WTC11 (cell line): ENCODE results near the gene KAT8. TPM values are rescaled to one million over a fixed set of nuclear protein-coding genes. Genes with fewer than 3 reads are reported as not detected.
A peak's percentile ranks its signal among the peaks of the same experiment; 100 is the strongest.
"Not testable (repeated sequence)": the region's sequence is repeated elsewhere in the genome, so short reads cannot be mapped to it uniquely, and the experiment has no call there.

Experiments used
- ATAC-seq: fragments of 200-7000 bp; cut with Tn5 transposase; 2 replicates; pipeline ENCODE4 v1.10.0; 2021; ENCODE audit warnings: mild to moderate bottlenecking, moderate library complexity
- CTCF ChIA-PET: fragments of 300-600 bp; sonication (Branson Sonifier 250); formaldehyde crosslinking; loops from one replicate; lab custom pipeline; 2021; ENCODE audit warnings: antibody characterized with exemption; lab: Charles Lee
- POLR2A ChIA-PET: fragments of 350-600 bp; sonication (Branson Sonifier 250); formaldehyde crosslinking; loops from one replicate; lab custom pipeline; 2021; ENCODE audit warnings: antibody characterized with exemption; lab: Charles Lee
- DNase-seq: peaks from one replicate; pipeline ENCODE4 v3.0.0; 2021; ENCODE audit warnings: low spot score
- H3K27ac Mint-ChIP-seq: 2 replicates; pipeline ENCODE4 v1.8.0; 2021; ENCODE audit warnings: mixed read lengths
- H3K27me3 Mint-ChIP-seq: 2 replicates; pipeline ENCODE4 v1.8.0; 2021; ENCODE audit warnings: low read depth, mild to moderate bottlenecking, moderate library complexity, mixed read lengths
- H3K36me3 Mint-ChIP-seq: 2 replicates; pipeline ENCODE4 v1.8.0; 2021; ENCODE audit warnings: mixed read lengths
- H3K4me1 Mint-ChIP-seq: 2 replicates; pipeline ENCODE4 v1.8.0; 2022; ENCODE audit warnings: mixed read lengths
- H3K4me3 Mint-ChIP-seq: 2 replicates; pipeline ENCODE4 v1.8.0; 2021; ENCODE audit warnings: mild to moderate bottlenecking, moderate library complexity, mixed read lengths
- H3K9me3 Mint-ChIP-seq: 2 replicates; pipeline ENCODE4 v1.8.0; 2021; ENCODE audit warnings: mixed read lengths
- CREB1 ChIP-seq: sonication (generic); formaldehyde crosslinking; IDR thresholded peaks from 2 replicates; pipeline ENCODE4 v1.8.0; 2023; ENCODE audit warnings: mild to moderate bottlenecking, missing genetic modification reagents
- IRF2 ChIP-seq: sonication (generic); formaldehyde crosslinking; IDR thresholded peaks from 2 replicates; pipeline ENCODE4 v1.8.0; 2022; ENCODE audit warnings: low read depth, missing genetic modification reagents, borderline replicate concordance
- JAZF1 ChIP-seq: fragments of 250-450 bp; sonication (Bioruptor Pico); IDR thresholded peaks from 2 replicates; pipeline ENCODE4 v1.9.0; 2021; ENCODE audit warnings: moderate library complexity, mild to moderate bottlenecking, inconsistent platforms
- KAT7 ChIP-seq: sonication (generic); formaldehyde crosslinking; IDR thresholded peaks from 2 replicates; pipeline ENCODE4 v1.8.1; 2023; ENCODE audit warnings: missing genetic modification reagents, mild to moderate bottlenecking, borderline replicate concordance
- SMAD3 ChIP-seq: sonication (generic); formaldehyde crosslinking; IDR thresholded peaks from 2 replicates; pipeline ENCODE4 v1.8.0; 2022; ENCODE audit warnings: missing genetic modification reagents, mild to moderate bottlenecking, borderline replicate concordance
- TEAD4 ChIP-seq: sonication (generic); formaldehyde crosslinking; IDR thresholded peaks from 2 replicates; pipeline ENCODE4 v1.8.0; 2022; ENCODE audit warnings: mild to moderate bottlenecking, missing genetic modification reagents
- ZMAT4 ChIP-seq: fragments of 250-450 bp; sonication (Bioruptor Pico); IDR thresholded peaks from 2 replicates; pipeline ENCODE4 v1.9.0; 2021; ENCODE audit warnings: mild to moderate bottlenecking
- ZNF121 ChIP-seq: sonication (generic); formaldehyde crosslinking; IDR thresholded peaks from 2 replicates; pipeline ENCODE4 v1.8.0; 2023; ENCODE audit warnings: missing genetic modification reagents
- ZNF423 ChIP-seq: fragments of 250-450 bp; sonication (Bioruptor Pico); IDR thresholded peaks from 2 replicates; pipeline ENCODE4 v2.1.2; 2022; ENCODE audit warnings: mild to moderate bottlenecking, moderate library complexity
- total RNA-seq: library from RNA; stranded (reverse); gene quantifications from 3 replicates; pipeline ENCODE4 v1.2.3, GENCODE V29; 2021
- TF ChIP-seq, protein P1 (sequence below): sonication (generic); formaldehyde crosslinking; IDR thresholded peaks from 2 replicates; pipeline ENCODE4 v1.8.1; 2023; ENCODE audit warnings: mild to moderate bottlenecking, missing genetic modification reagents
- TF ChIP-seq, protein P2 (sequence below): sonication (generic); formaldehyde crosslinking; IDR thresholded peaks from 2 replicates; pipeline ENCODE4 v1.8.0; 2022; ENCODE audit warnings: mild to moderate bottlenecking, missing genetic modification reagents
- TF ChIP-seq, protein P3 (sequence below): sonication (generic); formaldehyde crosslinking; IDR thresholded peaks from 2 replicates; pipeline ENCODE4 v1.8.0; 2023; ENCODE audit warnings: missing genetic modification reagents
- TF ChIP-seq, protein P4 (sequence below): fragments of 250-450 bp; sonication (Bioruptor Pico); IDR thresholded peaks from 2 replicates; pipeline ENCODE4 v1.9.0; 2021; ENCODE audit warnings: mild to moderate bottlenecking, borderline replicate concordance
- TF ChIP-seq, protein P5 (sequence below): sonication (generic); formaldehyde crosslinking; IDR thresholded peaks from 2 replicates; pipeline ENCODE4 v1.8.1; 2023; ENCODE audit warnings: mild to moderate bottlenecking, missing genetic modification reagents, moderate library complexity

The KAT8 gene
- total RNA-seq, 1 experiment from 2014 or later = 70.8 TPM

DNA sequence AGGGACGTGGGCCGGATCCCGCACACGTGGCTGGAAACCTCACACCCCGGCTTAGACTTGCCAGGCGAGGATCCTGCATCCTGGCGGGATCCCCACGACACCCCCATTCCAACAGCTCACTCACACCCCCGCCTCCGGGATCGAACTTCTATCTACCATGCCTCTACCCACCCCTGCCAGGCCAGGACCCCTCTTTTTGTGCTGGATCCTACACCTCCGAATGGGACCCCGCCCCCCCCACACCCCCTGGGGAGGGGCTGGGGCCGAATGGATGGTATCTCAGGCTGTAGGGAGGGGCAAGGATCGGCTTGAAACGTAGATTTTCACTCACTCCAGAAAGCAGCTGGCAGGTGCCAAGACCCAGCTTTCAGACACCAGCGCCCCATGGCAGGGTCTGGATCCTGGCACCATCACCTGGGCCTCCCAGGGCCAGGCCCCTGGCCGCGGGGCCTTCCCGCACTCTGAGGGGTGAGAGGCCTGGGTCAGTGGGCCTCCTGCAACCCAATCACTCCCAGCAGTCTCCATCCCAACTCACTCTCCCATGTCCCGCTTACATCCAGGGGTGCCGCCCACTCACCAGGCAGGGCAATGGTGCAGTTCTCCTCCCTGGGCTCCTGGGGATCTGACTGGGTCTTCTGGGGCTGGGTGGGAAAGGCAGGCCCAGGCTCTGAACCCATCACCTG lies 25.7 kb downstream of the KAT8 start:
- TF ChIP-seq ZNF423 (CRISPR knock-in tag) = no peak
- TF ChIP-seq SMAD3 (CRISPR knock-in tag) = 0 out of 2 replicates have a peak, but pooled peaks have one; percentile 37
- 0 out of 2 replicates have a peak, but pooled peaks have one; percentile 19 for TF ChIP-seq KAT7 (CRISPR knock-in tag)
- TF ChIP-seq ZNF121 (CRISPR knock-in tag) = no peak
- TF ChIP-seq, protein P1, sequence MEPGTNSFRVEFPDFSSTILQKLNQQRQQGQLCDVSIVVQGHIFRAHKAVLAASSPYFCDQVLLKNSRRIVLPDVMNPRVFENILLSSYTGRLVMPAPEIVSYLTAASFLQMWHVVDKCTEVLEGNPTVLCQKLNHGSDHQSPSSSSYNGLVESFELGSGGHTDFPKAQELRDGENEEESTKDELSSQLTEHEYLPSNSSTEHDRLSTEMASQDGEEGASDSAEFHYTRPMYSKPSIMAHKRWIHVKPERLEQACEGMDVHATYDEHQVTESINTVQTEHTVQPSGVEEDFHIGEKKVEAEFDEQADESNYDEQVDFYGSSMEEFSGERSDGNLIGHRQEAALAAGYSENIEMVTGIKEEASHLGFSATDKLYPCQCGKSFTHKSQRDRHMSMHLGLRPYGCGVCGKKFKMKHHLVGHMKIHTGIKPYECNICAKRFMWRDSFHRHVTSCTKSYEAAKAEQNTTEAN = 0 out of 2 replicates have a peak, but pooled peaks have one; percentile 35
- TF ChIP-seq JAZF1 (CRISPR knock-in tag) = no peak
- no peak for ATAC-seq
- Mint-ChIP-seq H3K4me1 (peaks cover 39% of the 10 kb centered on the region), H3K27me3 (peaks cover 49% of the 10 kb centered on the region), H3K4me3 (peak overlapping the region; percentile 47), H3K36me3 (no peaks in the 10 kb centered on the region), H3K27ac (no peak overlapping the region), H3K9me3 (no peaks in the 10 kb centered on the region)
- no peak for DNase-seq
- CTCF ChIA-PET = interaction anchor here (0.5 to 3.0 kb wide), 54 partner anchors 7 to 731 kb away, joined by 3 to 58 read pairs (median 6); partner anchors contain the start of genes ARMC5, BCKDK, DCTPP1 and FUS
- POLR2A ChIA-PET = interaction anchor here (1.2 to 2.7 kb wide), 6 partner anchors 8 to 101 kb away, joined by 4 to 37 read pairs (median 13); partner anchors contain the start of genes FUS, KAT8, PRSS8 and PYCARD

DNA sequence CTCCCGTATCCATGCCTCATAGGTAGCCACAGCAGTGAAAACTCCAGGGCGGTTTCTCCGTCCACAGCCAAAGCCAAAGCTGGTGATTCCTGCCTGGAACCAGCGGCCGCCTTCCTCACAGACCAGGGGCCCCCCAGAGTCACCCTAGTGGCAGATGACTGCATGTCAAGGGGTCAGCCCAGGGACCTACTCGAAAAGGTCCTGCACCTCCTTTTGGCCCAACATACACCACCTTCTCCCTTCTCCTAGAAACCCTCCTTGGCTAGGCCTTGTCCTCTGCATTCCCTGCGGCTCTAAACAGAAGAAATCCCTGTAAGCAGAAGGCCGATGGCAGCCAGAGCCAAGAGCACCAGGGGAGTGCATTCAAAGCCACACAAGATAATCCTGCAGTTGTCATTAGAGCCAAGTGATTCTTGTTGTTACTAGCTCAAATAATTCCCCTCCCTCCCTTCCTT lies 26.3 kb downstream of the KAT8 start:
- CTCF ChIA-PET = interaction anchor here (0.6 to 3.0 kb wide), 15 partner anchors 10 to 714 kb away, joined by 3 to 58 read pairs (median 17); partner anchors contain the start of genes ARMC5, DCTPP1, FUS and HSD3B7
- peaks cover 49% of the 10 kb centered on the region for H3K27me3 Mint-ChIP-seq
- DNase-seq (peak; percentile 51), ATAC-seq (no peak)
- H3K9me3 Mint-ChIP-seq = no peaks in the 10 kb centered on the region
- H3K4me1 Mint-ChIP-seq = peaks cover 35% of the 10 kb centered on the region
- no peaks in the 10 kb centered on the region for H3K36me3 Mint-ChIP-seq
- no peak for TF ChIP-seq TEAD4 (CRISPR knock-in tag)
- TF ChIP-seq, protein P2, sequence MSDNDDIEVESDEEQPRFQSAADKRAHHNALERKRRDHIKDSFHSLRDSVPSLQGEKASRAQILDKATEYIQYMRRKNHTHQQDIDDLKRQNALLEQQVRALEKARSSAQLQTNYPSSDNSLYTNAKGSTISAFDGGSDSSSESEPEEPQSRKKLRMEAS (CRISPR knock-in tag) = no peak
- no peak for TF ChIP-seq ZMAT4
- TF ChIP-seq, protein P3, sequence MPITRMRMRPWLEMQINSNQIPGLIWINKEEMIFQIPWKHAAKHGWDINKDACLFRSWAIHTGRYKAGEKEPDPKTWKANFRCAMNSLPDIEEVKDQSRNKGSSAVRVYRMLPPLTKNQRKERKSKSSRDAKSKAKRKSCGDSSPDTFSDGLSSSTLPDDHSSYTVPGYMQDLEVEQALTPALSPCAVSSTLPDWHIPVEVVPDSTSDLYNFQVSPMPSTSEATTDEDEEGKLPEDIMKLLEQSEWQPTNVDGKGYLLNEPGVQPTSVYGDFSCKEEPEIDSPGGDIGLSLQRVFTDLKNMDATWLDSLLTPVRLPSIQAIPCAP (CRISPR knock-in tag) = no peak
- peak overlapping the region; percentile 47 for H3K4me3 Mint-ChIP-seq
- POLR2A ChIA-PET = interaction anchor here (1.4 to 2.7 kb wide), 2 partner anchors 9 to 36 kb away, joined by 4 to 24 read pairs; partner anchors contain the start of genes FUS and PRSS8
- H3K27ac Mint-ChIP-seq = no peak overlapping the region

DNA sequence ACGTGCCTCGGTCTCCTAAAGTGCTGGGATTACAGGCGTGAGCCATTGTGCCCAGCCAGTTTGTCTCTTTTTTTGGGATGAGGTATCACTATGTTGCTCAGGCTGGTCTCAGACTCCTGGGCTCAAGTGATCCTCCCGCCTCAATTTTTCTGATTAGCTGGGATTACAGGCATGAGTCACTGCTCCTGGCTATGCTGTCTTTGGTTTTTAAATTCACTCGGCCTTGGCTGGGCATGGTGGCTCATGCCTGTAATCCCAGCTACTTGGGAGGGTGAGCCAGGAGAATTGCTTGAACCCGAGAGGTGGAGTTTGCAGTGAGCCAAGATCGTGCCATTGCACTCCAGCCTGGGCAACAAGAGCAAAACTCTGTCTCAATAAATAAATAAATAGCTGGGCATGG lies 27.0 kb downstream of the KAT8 start:
- not testable (repeated sequence) for H3K9me3 Mint-ChIP-seq, ATAC-seq, H3K36me3 Mint-ChIP-seq, DNase-seq, H3K27ac Mint-ChIP-seq, H3K4me3 Mint-ChIP-seq
- Mint-ChIP-seq H3K27me3 (peaks cover 49% of the 10 kb centered on the region), H3K4me1 (peaks cover 32% of the 10 kb centered on the region)
- ChIA-PET CTCF (interaction anchor here (0.7 to 2.9 kb wide), 2 partner anchors 15 to 570 kb away, joined by 3 to 38 read pairs; no protein-coding TSS in a partner anchor), POLR2A (interaction anchor here (1.4 kb wide), 1 partner anchor 10 kb away, joined by 4 read pairs; the partner anchor contains the start of gene PRSS8)

DNA sequence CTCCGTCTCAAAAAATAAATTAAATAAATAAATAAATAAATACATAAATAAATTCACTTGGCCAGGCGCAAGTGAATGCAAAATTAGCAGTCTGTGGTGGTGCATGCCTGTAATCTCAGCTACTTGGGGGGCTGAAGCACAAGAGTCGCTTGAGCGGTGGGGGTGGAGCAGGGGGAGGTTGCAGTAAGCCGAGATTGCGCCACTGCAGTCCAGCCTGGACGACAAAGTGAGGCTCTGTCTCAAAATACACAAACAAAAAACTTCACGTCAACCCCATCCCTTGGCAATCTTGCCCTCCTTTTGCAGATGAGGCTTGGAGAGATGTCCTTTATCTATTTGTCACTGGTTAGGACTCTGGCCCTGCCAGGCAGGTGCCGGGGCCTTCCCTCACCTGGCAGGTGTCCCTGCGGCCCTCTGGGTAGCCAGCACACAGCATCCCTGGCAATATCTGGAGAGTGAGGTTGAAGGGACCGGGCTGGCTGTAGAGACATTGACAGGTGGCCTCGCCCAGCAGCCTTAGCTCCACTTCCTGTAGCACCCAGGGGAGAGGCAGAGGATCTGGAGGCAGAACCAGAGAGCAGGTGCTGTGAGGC lies 28.0 kb downstream of the KAT8 start:
- Mint-ChIP-seq H3K27ac (no peak overlapping the region), H3K4me1 (peaks cover 36% of the 10 kb centered on the region), H3K36me3 (no peaks in the 10 kb centered on the region), H3K27me3 (peaks cover 49% of the 10 kb centered on the region), H3K9me3 (no peaks in the 10 kb centered on the region), H3K4me3 (no peak overlapping the region)
- TF ChIP-seq, protein P4, sequence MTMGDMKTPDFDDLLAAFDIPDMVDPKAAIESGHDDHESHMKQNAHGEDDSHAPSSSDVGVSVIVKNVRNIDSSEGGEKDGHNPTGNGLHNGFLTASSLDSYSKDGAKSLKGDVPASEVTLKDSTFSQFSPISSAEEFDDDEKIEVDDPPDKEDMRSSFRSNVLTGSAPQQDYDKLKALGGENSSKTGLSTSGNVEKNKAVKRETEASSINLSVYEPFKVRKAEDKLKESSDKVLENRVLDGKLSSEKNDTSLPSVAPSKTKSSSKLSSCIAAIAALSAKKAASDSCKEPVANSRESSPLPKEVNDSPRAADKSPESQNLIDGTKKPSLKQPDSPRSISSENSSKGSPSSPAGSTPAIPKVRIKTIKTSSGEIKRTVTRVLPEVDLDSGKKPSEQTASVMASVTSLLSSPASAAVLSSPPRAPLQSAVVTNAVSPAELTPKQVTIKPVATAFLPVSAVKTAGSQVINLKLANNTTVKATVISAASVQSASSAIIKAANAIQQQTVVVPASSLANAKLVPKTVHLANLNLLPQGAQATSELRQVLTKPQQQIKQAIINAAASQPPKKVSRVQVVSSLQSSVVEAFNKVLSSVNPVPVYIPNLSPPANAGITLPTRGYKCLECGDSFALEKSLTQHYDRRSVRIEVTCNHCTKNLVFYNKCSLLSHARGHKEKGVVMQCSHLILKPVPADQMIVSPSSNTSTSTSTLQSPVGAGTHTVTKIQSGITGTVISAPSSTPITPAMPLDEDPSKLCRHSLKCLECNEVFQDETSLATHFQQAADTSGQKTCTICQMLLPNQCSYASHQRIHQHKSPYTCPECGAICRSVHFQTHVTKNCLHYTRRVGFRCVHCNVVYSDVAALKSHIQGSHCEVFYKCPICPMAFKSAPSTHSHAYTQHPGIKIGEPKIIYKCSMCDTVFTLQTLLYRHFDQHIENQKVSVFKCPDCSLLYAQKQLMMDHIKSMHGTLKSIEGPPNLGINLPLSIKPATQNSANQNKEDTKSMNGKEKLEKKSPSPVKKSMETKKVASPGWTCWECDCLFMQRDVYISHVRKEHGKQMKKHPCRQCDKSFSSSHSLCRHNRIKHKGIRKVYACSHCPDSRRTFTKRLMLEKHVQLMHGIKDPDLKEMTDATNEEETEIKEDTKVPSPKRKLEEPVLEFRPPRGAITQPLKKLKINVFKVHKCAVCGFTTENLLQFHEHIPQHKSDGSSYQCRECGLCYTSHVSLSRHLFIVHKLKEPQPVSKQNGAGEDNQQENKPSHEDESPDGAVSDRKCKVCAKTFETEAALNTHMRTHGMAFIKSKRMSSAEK (CRISPR knock-in tag) = no peak
- TF ChIP-seq IRF2 (CRISPR knock-in tag) (no peak), CREB1 (CRISPR knock-in tag) (no peak)
- TF ChIP-seq, protein P5, sequence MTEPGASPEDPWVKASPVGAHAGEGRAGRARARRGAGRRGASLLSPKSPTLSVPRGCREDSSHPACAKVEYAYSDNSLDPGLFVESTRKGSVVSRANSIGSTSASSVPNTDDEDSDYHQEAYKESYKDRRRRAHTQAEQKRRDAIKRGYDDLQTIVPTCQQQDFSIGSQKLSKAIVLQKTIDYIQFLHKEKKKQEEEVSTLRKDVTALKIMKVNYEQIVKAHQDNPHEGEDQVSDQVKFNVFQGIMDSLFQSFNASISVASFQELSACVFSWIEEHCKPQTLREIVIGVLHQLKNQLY (CRISPR knock-in tag) = no peak
- POLR2A ChIA-PET = interaction anchor here (0.7 kb wide), 1 partner anchor 42 kb away, joined by 6 read pairs; no protein-coding TSS in a partner anchor
- no peak for DNase-seq
- CTCF ChIA-PET = no interaction called here
- no peak for ATAC-seq
